ENCODE data around the gene DLAT.
"Not testable (repeated sequence)": the region's sequence is repeated elsewhere in the genome, so short reads cannot be mapped to it uniquely, and the experiment has no call there.

Gene DLAT

DNA sequence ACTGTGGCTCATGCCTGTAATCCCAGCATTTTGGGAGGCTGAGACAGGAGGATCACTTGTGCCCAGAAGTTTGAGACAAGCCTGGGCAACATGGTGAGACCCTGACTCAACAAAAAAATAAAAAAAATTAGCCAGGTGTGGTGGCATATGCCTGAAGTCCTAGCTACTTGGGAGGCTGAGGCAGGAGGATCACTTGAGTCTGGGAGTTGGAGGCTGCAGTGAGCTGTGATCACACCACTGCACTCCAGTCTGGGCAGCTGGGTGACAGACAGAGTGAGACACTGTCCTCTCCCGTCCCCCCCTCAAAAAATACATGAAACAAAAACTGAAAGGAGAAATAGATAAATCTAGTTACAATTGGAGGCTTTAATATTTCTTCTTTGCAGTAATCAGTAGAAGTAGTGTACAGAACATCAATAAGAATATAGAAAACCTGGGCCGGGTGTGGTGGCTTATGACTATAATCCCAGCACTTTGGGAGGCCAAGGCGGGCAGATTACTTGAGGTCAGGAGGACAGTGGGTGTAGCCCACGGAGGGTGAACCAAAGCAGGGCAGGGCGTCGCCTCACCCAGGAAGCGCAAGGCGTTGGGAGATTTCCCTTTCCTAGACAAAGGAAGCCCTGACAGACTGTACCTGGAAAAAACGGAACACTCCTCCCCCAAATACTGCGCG is 19.6 kb upstream of the DLAT start:
- DNase-seq = no peak

DNA sequence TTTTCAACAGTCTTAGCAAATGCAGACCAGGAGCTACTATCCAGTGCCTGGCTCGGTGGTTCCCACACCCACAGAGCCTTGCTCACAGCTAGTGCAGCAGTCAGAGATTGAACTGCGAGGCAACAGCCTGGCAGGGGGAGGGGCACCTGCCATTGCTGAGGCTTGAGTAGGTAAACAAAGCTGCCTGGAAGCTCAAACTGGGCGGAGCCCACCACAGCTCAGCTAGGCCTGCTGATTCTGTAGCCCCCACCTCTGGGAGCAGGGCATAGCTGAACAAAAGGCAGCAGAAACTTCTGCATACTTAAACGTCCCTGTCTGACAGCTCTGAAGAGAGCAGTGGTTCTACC is 19.1 kb upstream of the DLAT start:
- DNase-seq = not testable (repeated sequence)

DNA sequence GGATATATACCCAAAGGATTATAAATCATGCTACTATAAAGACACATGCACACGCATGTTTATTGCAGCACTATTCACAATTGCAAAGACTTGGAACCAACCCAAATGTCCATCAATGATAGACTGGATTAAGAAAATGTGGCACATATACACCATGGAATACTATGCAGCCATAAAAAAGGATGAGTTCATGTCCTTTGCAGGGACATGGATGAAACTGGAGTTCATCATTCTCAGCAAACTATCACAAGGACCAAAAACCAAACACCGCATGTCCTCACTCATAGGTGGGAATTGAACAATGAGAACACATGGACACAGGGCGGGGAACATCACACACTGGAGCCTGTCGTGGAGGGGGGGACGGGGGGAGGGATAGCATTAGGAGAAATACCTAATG is 13.8 kb upstream of the DLAT start:
- not testable (repeated sequence) for DNase-seq

DNA sequence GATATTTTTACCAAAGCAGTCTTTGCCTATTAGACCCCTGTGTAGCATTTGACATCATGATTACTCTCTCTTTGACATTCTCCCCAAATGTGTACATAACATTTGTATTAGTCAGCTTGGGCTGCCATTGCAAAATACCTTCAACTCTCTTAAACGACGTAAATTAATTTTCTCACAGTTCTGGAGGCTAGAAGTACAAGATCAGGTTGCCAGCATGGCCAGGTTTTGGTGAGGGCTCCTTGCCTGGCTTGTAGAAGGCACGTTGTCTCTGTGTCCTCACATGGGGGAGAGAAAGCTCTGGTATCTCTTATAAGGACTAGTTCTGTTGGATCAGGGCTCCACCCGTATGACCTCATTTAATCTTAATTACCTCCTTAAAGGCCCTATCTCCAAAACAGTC is 12.3 kb upstream of the DLAT start:
- DNase-seq = no peak

DNA sequence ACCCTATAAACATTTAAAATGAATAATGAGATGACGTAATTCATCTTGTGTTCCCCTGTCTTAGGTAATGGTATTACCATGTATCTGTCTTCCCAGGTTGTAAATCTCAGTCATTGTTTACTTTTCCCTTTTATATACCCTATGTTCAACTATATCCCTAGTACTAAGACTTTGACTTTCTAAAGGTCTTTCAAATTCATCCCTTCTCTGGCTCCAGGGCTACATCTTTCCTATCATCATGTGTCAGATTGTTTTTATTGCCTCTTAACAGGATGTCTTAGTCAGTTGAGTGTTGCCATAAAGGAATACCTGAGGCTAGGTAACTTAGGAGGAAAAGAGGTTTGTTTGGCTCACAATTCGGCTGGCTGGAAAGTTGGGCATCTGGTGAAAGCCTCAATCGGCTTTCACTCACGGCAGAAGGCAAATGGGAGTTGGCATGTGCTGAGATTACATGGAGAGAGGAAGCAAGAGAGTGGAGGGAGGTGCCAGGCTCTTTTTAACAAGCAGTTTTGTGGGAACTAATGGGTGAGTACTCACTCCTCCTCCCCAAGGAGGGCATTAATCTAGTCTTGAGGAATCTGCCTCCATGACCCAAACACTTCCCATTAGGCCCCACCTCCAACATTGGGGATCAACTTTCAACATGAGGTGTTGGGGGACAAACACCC is 11.6 kb upstream of the DLAT start:
- DNase-seq = no peak

DNA sequence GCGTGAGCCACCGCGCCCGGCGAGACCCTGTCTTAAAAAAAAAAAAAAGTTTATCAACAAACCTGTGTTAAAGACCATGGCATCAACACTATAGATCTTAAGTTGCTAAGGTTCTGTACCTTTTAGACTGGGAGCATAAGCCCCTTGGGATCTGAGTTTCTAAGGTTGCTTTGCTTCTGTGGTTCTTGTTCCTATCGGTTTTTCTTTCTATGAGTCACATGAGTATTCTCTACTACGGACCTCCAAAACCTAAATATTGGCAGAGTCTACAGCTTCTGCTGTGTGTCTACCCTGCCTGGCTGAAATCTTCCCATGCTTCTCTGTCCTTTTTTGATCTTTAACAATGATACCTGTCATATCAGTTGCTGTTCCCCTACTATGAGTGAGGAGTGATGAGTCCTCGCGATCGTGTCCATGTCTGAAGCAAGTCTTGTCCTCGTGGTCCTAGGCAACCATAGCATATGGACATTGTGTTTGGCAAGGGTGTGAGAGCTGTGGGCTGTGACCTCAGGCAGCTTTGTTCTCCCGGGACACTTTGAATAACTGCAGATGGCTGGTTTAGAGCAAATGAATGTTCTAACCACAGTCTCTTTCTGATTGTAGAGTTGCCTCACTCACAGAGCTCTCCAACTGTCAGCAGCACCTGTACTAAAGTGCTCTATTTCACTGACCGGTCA is 9.0 kb upstream of the DLAT start:
- DNase-seq = no peak

DNA sequence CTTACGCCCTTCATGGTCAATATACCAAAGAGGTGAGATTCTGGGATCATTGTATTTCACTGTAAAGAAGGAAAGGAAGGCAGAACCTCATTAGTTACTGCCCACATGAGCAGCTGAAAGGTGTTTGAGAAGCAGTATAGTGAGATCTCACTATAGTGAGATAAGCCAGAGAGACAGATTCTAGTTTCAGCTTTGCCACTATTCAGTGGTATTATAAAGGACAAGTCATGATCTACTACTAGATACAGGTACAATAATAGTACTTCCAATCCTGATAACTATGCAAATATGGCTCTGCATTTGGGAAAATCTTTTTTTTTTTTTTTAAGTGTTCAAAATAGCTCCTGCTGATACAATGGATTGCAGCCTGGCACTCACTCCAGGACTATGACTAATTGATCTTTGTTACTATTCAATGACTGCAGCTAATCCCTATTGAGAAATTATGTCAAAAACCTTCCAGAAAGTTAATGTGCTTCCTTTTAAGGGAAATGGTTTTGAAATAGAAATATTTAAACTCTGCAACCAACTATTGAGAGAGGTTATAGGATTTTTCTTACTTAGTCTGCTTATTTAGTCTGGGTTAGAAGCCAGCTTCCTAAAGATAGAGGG is 8.3 kb upstream of the DLAT start:
- DNase-seq = no peak

DNA sequence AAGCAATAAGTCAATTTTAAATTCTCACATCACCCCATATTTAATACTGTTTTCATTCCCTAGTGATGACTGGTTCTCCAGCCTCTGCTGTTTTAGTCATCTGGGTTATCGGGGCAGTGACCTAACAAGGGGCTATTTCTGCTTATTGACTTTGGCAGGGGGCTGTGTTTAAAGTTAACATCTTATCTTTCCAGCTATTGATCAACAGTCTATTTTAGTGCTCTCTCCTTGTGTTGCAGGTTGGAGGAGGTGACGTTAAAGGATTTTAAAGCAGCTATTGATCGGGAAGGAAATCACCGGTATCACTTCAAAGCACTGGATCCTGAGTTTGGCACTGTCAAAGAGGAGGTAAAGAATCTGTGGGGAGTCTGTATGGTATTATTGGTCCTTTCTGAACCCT is 7.7 kb upstream of the DLAT start:
- no peak for DNase-seq

DNA sequence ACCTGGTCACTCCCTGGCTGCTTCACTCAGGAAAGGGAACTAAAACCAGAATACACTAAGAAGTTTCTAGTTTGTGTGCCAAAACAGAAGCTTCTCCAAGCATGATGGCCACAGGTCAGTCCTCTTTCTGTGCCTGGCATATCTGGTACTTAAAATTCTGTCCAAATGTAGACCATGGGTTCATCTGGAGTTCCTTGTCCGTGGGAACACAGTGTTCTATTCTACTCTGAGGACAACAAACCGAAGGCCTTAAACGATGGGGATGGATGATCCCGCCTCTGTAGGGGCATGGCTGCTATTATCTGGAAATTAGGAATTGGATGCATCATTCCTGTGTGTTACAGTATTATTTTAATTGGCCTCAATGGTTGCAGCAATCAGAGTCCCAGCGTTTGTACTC is 6.1 kb upstream of the DLAT start:
- no peak for DNase-seq

DNA sequence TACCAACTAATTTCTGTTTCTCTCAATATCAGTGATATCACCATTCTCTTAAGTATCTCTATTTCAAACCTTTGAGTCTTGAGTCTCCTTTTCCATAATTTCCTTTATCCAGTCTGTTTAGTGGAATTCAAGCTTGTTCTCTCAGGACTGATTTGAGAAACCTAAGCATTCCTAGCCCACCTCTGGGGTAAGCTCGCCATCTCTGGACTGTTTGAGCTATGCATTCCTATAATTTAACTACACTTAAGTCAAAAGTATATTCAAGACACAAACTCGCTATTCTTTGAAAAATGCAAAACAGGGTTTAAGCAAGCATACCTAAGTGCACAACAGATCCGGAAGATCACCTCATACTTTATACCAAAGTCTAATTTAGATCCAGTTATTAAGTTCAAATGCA is 2.1 kb upstream of the DLAT start:
- no peak for DNase-seq

DNA sequence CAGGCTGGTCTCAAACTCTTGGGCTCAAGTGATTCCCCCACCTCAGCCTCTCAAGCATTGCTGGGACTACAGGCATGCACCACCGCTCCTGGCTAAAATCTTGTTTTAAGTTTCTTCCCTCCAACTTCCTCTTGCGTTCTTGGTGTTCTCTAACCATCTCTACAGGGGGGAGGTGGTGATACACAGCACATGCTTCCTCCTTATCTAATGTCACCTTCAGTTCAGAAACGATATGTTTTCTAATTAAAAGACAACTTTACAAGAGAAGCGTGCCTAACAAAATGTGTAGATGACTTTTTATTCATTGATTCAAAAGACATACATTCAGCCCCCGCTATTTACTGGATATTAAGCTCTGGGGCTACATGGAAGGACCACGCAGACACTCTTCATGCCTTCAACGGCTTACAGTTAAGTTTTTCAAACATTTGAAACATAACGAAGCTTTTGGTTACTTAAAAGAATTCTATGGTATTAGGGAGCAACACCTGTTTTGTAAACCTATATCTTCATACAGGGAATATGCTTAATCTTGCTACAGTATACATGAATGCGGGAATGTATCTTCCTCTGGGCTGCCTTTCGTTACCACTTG is 933 bp upstream of the DLAT start:
- DNase-seq = peak; percentile 9

DNA sequence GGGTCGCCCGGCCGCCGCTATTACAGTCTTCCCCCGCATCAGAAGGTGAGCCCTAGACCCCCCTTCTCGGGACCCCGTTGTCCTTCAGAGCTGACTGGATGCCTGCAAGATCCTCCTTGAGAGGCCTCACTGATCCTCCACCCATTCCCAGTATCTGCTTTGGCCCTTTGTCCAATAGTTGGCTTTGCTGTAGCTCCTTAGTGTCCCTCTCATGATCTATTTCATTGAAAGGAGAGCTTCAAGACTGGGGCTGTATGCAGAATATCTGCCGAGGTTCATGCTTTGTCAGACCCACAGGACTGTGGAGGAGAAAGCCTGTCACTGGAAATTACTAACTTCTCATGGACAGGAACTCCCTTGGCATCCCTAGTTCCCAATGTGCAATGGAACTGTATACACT is 499 bp downstream of the DLAT start:
- no peak for DNase-seq

DNA sequence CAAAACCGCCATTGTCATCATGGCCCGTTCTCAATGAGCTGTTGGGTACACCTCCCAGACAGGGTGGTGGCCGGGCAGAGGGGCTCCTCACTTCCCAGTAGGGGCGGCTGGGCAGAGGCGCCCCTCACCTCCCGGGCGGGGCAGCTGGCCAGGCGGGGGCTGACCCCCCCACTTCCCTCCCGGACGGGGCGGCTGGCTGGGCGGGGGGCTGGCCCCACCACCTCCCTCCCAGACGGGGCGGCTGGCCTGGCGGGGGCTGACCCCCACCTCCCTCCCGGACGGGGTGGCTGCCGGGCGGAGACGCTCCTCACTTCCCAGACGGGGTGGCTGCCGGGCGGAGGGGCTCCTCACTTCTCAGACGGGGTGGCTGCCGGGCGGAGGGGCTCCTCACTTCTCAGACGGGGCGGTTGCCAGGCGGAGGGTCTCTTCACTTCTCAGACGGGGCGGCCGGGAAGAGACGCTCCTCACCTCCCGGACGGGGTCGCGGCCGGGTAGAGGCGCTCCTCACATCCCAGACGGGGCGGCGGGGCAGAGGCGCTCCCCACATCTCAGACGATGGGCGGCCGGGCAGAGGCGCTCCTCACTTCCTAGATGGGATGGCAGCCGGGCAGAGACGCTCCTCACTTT is 1.7 kb downstream of the DLAT start:
- not testable (repeated sequence) for DNase-seq

DNA sequence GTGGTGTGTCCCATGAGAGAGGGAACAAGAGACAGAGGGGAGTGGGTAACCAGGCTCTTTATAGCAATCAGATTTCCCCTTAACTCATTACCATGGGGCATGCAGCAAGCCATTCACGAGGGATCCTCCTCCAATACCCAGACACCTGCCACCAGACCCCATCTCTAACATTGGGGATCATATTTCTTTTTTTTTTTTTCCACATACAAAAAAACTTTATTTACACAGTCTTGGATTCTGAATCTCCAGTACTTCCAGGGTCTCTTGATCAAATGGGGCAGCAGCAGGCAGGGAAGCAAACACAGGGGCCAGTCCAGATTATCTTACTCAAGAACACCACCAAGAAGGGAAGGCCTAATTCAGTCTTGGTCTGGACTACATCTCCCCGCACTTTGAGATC is 4.3 kb downstream of the DLAT start:
- DNase-seq = no peak

DNA sequence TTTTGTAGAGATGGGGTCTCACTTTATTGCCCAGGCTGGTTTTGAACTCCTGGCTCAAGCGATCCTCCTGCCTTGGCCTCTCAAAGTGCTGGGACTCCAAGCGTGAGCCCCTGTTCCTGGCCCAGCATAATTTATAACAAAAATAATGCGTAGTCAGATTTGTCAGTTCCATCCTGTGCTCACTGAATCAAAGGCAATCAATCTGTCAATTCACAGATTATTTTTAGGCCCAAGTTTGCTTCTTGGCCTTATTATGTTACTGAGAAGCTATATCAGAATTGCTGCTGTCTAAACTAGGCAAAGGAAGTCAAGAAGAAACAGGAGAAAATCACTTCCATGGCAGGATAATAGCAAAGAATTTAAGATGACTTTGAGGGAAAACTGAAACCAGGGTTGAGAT is 8.7 kb downstream of the DLAT start:
- no peak for DNase-seq

DNA sequence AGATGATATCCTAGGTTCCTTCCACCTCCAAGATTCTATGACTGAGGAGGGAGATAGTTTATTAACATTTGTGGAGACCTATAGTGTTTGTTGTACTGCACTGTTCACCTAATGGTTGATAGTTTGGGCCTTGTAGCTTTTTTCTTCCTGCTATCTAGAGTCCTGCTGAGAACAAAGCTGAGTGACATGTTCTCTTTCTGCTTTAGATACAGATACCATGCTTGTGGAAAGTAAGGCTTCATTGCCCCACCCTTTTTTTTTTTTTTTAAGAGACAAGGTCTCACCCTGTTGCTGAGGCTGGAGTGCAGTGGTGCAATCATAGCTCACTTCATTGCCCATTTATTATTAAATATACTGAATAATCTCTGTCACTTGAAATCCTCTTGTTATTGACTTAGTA is 12.3 kb downstream of the DLAT start:
- DNase-seq = no peak

DNA sequence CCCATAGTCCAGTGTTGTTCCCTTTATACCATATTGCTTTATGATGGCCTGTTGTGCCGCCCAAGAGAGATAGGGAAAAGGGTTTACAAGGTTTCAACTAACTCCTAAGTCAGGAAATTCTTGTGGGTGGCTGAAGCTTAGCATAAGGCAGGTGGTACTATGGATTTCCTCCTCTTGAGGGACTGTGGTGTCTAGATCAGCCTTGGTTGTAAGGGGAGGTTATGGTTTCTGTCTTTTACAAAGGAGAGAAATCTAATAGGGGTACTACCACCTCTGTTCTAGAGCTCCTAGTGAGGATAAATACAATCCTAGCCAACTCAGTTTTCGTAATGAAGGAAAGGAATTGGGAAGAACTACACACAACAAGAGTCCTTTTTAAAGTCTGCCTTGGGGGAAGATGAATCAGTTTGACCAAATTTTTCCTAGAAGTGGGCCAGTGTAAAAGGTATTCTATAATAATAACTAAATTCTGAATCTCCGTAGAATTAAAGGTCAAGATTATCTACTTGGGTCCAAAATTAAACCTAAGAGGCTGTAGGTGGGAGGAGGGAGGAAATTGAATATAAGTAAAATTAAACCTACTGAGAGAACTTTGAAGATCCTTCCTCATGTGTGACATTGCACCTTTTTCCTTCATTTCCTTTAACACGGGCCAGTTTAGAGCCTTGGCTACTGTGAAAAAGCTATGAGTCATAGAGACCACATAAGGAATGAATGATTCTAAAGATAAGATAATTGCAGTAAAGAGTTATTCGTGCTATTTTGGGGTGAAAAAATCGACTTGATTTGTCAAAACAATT is 17.2 kb downstream of the DLAT start:
- DNase-seq = no peak

DNA sequence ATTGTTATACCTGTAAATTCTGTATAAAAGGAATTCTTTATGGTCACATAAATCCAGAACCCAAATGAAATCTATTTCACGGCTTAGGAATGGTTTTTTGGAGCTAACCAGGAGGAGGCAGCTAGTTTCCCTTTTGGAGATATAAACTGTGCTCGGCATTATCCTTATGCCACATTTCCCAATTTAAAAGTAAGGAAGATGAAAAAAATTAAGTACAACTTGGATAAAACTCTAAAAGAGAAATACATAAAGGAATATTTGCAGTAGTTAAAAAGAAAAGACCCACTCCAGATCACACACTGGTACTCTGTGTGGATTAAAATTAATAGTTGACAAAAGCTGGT is 17.7 kb downstream of the DLAT start:
- no peak for DNase-seq

DNA sequence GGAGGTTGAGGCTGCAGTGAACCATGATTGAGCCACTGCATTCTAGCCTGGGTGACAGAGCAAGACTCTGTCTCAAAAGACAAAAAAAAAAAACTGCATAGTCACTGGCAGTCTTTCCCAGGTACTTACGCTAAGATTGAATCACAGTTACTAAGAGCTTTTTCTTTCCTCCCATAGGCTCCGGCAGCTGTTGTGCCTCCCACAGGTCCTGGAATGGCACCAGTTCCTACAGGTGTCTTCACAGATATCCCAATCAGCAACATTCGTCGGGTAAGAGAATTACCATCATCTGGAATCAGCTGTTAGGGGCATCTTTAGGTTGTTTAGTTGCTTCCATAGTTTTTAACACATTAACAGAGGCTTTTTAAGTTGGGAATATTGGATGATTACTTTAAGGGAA is 19.8 kb downstream of the DLAT start:
- no peak for DNase-seq

DNA sequence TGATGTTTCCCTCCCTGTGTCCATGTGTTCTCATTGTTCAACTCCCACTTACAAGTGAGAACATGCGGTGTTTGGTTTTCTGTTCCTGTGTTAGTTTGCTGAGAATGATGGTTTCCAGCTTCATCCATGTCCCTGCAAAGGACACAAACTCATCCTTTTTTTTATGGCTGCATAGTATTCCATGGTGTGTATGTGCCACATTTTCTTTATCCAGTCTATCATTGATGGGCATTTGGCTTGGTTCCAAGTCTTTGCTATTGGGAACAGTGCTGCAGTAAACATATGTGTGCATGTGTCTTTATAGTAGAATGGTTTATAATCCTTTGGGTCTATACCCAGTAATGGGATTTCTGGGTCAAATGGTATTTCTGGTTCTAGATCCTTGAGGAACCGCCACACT is 21.4 kb downstream of the DLAT start:
- DNase-seq = not testable (repeated sequence)

DNA sequence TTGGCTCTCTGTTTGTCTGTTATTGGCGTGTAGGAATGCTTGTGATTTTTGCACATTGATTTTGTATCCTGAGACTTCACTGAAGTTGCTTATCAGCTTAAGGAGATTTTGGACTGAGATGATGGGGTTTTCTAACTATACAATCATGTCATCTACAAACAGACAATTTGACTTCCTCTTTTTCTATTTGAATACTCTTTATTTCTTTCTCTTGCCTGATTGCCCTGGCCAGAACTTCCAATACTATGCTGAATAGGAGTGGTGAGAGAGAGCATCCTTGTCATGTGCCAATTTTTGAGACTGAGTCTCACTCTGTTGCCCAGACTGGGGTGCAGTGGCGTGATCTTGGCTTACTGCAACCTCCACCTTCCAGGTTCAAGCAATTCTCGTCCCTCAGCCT is 23.0 kb downstream of the DLAT start:
- DNase-seq = not testable (repeated sequence)

DNA sequence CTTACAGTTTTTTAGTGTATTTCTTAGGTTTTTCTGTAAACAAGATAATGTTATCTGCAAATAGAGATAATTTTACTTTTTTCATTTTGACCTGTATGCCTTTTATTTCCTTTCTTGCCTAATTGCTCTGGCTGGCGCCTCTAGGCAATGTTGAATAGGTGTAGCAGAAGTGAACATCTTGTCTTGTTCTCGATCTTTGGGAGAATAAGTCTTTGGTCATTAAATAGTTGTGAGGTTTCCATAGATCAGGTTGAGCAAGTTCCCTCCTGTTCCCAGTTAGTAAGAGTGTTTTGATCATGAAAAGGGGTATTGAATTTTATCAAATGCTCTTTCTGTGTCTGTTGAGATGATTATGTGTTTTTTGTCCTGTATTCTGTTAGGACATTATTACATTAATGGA is 24.6 kb downstream of the DLAT start:
- DNase-seq = no peak

DNA sequence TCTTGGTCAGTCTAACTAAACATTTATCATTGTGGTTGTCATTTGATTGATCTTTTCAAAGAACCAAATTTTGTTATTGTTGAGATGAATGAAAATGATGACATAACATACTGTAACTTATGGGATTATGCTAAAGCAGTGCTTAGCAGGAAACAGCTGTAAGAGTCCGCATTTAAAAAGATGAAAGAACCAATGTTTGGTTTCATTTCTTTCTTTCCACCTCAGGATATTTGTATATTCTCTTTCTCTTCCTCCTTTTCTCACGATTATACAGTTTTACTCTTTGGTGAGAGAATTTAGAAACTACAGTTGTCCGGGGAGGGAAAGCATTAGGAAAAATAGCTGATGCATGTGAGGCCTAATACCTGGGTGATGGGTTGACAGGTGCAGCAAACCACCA is 25.5 kb downstream of the DLAT start:
- no peak for DNase-seq

Data from CD4-positive, alpha-beta T cell treated with Interleukin-6 for 4 hours (primary cell).